Activated gamma-delta T cell treated with anti-CD3 and anti-CD28 coated beads, Interleukin-2, amount 50 U/mL, for 16 hours (primary cell): ENCODE data around the gene AP1S1.
"Not testable (repeated sequence)": the region's sequence is repeated elsewhere in the genome, so short reads cannot be mapped to it uniquely, and the experiment has no call there.

ENCODE experiments used
- DNase-seq: peaks from one replicate; pipeline ENCODE4 v3.0.0-alpha.2; 2020; ENCODE audit warnings: low read depth

AP1S1 gene

GRCh38 chr7:101201695-101202602, 47.7 kb downstream of the AP1S1 start:
- no peak for DNase-seq

GRCh38 chr7:101202603-101202918, 48.3 kb downstream of the AP1S1 start:
- DNase-seq = no peak

- DNase-seq = not testable (repeated sequence)
Observed at GRCh38 chr7:101203740-101204738, 49.8 kb downstream of the AP1S1 start.

- DNase-seq = no peak
Observed at GRCh38 chr7:101205901-101206664, 51.8 kb downstream of the AP1S1 start.

GRCh38 chr7:101206665-101207042, 52.4 kb downstream of the AP1S1 start:
- DNase-seq = no peak

GRCh38 chr7:101207459-101207858, 53.2 kb downstream of the AP1S1 start:
- DNase-seq = no peak

- DNase-seq = no peak
Observed at GRCh38 chr7:101208794-101209193, 54.5 kb downstream of the AP1S1 start.

GRCh38 chr7:101210143-101210542, 55.9 kb downstream of the AP1S1 start:
- no peak for DNase-seq
